ENCODE results near the gene ID1. TPM values are rescaled to one million over a fixed set of nuclear protein-coding genes. Genes with fewer than 3 reads are reported as not detected.
A peak's percentile ranks its signal among the peaks of the same experiment; 100 is the strongest.

Gene ID1
- total and polyA plus RNA-seq, 2 of the 13 experiments (the other 11 are each of a cell fraction or from before 2014, with no cell fraction given): 320 to 419 TPM

DNA sequence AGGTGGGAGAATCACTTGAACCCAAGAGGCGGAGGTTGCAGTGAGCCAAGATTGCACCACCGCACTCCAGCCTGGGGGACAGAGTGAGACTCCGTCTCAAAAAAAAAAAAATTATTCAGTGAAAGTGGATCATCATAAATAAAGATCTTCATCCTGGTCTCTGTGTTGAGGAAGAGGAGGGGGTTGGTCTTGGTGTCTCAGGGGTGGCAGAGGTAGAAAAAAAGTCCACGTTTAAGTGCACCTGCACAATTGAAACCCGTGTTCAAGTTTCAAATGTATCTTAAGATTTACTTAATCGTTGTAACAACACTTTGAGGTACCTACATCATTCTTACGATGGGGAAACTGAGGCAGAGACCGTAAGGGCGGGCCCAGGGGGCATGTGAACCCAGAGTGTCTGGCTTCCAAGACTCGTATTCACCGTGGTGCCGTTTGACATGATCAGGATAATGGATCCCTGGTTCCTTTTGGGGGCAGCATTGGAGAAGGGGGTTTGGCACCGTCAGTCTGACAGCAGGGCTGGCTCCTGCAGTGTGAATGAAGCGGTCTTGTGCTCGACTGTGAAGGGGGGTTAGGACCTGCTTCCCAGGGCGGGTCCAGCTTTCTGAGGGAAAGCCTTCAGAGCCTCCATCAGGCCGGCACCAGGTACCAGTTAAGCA is 32.9 kb upstream of the ID1 start (continued):
- TF ChIP-seq ZNF17 (CRISPR knock-in tag; IDR thresholded peaks at IDR 0.05): no peak
- TF ChIP-seq, protein P1, sequence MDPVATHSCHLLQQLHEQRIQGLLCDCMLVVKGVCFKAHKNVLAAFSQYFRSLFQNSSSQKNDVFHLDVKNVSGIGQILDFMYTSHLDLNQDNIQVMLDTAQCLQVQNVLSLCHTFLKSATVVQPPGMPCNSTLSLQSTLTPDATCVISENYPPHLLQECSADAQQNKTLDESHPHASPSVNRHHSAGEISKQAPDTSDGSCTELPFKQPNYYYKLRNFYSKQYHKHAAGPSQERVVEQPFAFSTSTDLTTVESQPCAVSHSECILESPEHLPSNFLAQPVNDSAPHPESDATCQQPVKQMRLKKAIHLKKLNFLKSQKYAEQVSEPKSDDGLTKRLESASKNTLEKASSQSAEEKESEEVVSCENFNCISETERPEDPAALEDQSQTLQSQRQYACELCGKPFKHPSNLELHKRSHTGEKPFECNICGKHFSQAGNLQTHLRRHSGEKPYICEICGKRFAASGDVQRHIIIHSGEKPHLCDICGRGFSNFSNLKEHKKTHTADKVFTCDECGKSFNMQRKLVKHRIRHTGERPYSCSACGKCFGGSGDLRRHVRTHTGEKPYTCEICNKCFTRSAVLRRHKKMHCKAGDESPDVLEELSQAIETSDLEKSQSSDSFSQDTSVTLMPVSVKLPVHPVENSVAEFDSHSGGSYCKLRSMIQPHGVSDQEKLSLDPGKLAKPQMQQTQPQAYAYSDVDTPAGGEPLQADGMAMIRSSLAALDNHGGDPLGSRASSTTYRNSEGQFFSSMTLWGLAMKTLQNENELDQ (CRISPR knock-in tag; IDR thresholded peaks at IDR 0.05; ENCODE audit: borderline replicate concordance): no peak
- TF ChIP-seq, protein P2, sequence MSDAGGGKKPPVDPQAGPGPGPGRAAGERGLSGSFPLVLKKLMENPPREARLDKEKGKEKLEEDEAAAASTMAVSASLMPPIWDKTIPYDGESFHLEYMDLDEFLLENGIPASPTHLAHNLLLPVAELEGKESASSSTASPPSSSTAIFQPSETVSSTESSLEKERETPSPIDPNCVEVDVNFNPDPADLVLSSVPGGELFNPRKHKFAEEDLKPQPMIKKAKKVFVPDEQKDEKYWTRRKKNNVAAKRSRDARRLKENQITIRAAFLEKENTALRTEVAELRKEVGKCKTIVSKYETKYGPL (CRISPR knock-in tag; IDR thresholded peaks at IDR 0.05): no peak; the same call in 1 of the 2 replicates
- no peak for TF ChIP-seq HMG20B (CRISPR knock-in tag; conservative IDR thresholded peaks at IDR 0.05)
- no peak for TF ChIP-seq YEATS2 (CRISPR knock-in tag; IDR thresholded peaks at IDR 0.05; ENCODE audit: borderline replicate concordance)
- no peak for TF ChIP-seq SNAPC2 (CRISPR knock-in tag; IDR thresholded peaks at IDR 0.05)
- TF ChIP-seq PCBP1 (IDR thresholded peaks at IDR 0.05; ENCODE audit: borderline replicate concordance, low read depth, low read length): no peak
- no peak for TF ChIP-seq HNRNPLL (IDR thresholded peaks at IDR 0.05; ENCODE audit: low read depth, low read length, poor library complexity, severe bottlenecking)
- TF ChIP-seq, protein P3, sequence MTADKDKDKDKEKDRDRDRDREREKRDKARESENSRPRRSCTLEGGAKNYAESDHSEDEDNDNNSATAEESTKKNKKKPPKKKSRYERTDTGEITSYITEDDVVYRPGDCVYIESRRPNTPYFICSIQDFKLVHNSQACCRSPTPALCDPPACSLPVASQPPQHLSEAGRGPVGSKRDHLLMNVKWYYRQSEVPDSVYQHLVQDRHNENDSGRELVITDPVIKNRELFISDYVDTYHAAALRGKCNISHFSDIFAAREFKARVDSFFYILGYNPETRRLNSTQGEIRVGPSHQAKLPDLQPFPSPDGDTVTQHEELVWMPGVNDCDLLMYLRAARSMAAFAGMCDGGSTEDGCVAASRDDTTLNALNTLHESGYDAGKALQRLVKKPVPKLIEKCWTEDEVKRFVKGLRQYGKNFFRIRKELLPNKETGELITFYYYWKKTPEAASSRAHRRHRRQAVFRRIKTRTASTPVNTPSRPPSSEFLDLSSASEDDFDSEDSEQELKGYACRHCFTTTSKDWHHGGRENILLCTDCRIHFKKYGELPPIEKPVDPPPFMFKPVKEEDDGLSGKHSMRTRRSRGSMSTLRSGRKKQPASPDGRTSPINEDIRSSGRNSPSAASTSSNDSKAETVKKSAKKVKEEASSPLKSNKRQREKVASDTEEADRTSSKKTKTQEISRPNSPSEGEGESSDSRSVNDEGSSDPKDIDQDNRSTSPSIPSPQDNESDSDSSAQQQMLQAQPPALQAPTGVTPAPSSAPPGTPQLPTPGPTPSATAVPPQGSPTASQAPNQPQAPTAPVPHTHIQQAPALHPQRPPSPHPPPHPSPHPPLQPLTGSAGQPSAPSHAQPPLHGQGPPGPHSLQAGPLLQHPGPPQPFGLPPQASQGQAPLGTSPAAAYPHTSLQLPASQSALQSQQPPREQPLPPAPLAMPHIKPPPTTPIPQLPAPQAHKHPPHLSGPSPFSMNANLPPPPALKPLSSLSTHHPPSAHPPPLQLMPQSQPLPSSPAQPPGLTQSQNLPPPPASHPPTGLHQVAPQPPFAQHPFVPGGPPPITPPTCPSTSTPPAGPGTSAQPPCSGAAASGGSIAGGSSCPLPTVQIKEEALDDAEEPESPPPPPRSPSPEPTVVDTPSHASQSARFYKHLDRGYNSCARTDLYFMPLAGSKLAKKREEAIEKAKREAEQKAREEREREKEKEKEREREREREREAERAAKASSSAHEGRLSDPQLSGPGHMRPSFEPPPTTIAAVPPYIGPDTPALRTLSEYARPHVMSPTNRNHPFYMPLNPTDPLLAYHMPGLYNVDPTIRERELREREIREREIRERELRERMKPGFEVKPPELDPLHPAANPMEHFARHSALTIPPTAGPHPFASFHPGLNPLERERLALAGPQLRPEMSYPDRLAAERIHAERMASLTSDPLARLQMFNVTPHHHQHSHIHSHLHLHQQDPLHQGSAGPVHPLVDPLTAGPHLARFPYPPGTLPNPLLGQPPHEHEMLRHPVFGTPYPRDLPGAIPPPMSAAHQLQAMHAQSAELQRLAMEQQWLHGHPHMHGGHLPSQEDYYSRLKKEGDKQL (CRISPR knock-in tag; IDR thresholded peaks at IDR 0.05; ENCODE audit: low read depth): no peak
- TF ChIP-seq XRCC5 (optimal IDR thresholded peaks at IDR 0.05; ENCODE audit: low read length): no peak
- TF ChIP-seq, protein P4, sequence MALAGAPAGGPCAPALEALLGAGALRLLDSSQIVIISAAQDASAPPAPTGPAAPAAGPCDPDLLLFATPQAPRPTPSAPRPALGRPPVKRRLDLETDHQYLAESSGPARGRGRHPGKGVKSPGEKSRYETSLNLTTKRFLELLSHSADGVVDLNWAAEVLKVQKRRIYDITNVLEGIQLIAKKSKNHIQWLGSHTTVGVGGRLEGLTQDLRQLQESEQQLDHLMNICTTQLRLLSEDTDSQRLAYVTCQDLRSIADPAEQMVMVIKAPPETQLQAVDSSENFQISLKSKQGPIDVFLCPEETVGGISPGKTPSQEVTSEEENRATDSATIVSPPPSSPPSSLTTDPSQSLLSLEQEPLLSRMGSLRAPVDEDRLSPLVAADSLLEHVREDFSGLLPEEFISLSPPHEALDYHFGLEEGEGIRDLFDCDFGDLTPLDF (CRISPR knock-in tag; IDR thresholded peaks at IDR 0.05): no peak
- TF ChIP-seq JUN (CRISPR knock-in tag; IDR thresholded peaks at IDR 0.05): no peak
- TF ChIP-seq ZNF251 (CRISPR knock-in tag; IDR thresholded peaks at IDR 0.05): no peak
- TF ChIP-seq BHLHE40 (IDR thresholded peaks at IDR 0.05; ENCODE audit: low read length): no peak
- TF ChIP-seq ZNF329 (CRISPR knock-in tag; IDR thresholded peaks at IDR 0.05; ENCODE audit: low read depth): no peak
- TF ChIP-seq ZNF510 (CRISPR knock-in tag; IDR thresholded peaks at IDR 0.05; ENCODE audit: low read depth): 0 out of 2 replicates have a peak, but pooled peaks have one; percentile 26
- TF ChIP-seq, protein P5, sequence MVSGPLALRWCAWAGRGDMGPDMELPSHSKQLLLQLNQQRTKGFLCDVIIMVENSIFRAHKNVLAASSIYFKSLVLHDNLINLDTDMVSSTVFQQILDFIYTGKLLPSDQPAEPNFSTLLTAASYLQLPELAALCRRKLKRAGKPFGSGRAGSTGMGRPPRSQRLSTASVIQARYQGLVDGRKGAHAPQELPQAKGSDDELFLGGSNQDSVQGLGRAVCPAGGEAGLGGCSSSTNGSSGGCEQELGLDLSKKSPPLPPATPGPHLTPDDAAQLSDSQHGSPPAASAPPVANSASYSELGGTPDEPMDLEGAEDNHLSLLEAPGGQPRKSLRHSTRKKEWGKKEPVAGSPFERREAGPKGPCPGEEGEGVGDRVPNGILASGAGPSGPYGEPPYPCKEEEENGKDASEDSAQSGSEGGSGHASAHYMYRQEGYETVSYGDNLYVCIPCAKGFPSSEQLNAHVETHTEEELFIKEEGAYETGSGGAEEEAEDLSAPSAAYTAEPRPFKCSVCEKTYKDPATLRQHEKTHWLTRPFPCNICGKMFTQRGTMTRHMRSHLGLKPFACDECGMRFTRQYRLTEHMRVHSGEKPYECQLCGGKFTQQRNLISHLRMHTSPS (CRISPR knock-in tag; IDR thresholded peaks at IDR 0.05; ENCODE audit: low read depth): no peak
- no peak for TF ChIP-seq HES4 (CRISPR knock-in tag; IDR thresholded peaks at IDR 0.05; ENCODE audit: borderline replicate concordance)

Measured in HepG2 (cell line).